ENCODE results near the gene XPR1. TPM values are rescaled to one million over a fixed set of nuclear protein-coding genes. Genes with fewer than 3 reads are reported as not detected.
"Not testable (repeated sequence)": the region's sequence is repeated elsewhere in the genome, so short reads cannot be mapped to it uniquely, and the experiment has no call there.

The XPR1 gene
- total RNA-seq, 2 experiments from 2014 or later, result 19.9 to 20.5 TPM

DNA sequence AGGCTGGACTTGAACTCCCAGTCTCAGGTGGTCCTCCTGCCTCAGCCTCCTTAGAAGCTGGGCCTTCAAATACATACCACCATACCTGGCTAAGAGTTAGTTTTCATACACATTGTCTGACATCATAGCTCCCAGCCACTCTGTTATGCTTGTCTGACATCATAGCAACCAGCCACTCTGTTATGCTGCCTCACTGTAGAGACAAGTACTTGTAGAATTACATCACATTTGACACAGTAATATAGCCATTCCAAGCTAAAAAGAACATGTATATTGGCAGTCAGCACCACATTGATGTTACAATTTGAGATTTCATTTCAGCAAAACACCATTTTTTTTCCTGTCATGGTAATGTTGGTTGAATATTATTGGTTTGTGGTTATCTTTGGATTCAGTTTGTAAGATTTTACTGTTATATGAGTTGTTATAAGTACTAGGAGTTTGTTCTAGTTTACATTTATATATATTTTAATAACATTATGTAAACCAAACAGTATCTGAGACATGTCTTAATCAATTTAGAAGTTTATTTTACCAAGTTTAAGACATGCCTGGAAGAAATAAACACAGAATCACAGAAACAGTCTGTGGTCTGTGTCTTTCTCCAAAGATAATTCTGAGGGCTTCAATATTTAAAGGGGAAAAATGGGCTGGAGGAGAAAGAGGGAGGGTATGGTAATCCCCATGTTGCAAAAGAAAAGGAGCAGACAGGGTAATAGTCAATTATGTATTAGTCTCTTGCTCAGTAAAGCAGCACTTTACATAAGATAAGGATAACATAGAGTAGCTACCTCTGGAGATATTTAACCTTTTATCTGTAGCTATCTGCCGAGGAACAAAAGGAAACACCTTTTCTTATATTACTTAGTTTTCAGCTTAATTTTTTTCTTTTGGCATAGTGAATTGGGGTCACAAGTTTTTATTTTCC, 43.0 kb downstream of the XPR1 start:
- no peak overlapping the region for H3K27ac Mint-ChIP-seq
- H3K4me1 Mint-ChIP-seq, result peaks cover 4% of the 10 kb centered on the region

DNA sequence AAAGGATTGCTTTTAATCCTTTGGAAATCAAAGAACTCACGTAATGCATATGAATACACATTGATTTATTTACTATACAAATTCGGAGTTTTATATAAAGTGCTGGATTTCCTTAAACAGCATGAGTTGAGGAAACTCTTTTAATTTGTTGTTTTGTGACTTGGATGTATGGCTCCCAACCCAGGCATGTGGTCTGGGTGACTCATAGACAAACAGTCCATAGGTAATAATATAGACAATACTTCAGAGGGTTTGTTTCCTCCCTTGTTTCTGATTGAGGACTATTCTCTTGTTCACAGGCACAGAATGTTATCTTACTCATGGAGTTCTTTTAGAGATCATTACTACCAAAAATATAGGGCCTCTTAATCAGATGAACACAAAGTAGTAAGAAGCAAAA, 43.8 kb downstream of the XPR1 start:
- Mint-ChIP-seq H3K4me1 (peaks cover 2% of the 10 kb centered on the region), H3K4me3 (no peak overlapping the region), H3K9me3 (peaks cover 13% of the 10 kb centered on the region), H3K27ac (no peak overlapping the region), H3K27me3 (no peaks in the 10 kb centered on the region), H3K36me3 (ENCODE audit: low read depth) (peaks cover 16% of the 10 kb centered on the region)
- ChIA-PET CTCF (no interaction called here), POLR2A (no interaction called here)
- no peak for DNase-seq

More for the DNA sequence above, 43.0 kb downstream of the XPR1 start:
- Mint-ChIP-seq H3K36me3 (ENCODE audit: low read depth) (peaks cover 18% of the 10 kb centered on the region), H3K4me3 (no peak overlapping the region), H3K27me3 (no peaks in the 10 kb centered on the region), H3K9me3 (peaks cover 14% of the 10 kb centered on the region)
- POLR2A ChIA-PET, result no interaction called here
- CTCF ChIA-PET, result no interaction called here
- no peak for DNase-seq

- ChIA-PET POLR2A (no interaction called here), CTCF (no interaction called here)
- no peaks in the 10 kb centered on the region for H3K27me3 Mint-ChIP-seq
- H3K27ac Mint-ChIP-seq, result no peak overlapping the region
- peaks cover 20% of the 10 kb centered on the region for H3K36me3 Mint-ChIP-seq (ENCODE audit: low read depth)
- H3K9me3 Mint-ChIP-seq, result peaks cover 10% of the 10 kb centered on the region
- no peaks in the 10 kb centered on the region for H3K4me1 Mint-ChIP-seq
- DNase-seq, result no peak
- no peak overlapping the region for H3K4me3 Mint-ChIP-seq
Observed at GRCh38 chr1:180680558-180681144, 48.8 kb downstream of the XPR1 start.

DNA sequence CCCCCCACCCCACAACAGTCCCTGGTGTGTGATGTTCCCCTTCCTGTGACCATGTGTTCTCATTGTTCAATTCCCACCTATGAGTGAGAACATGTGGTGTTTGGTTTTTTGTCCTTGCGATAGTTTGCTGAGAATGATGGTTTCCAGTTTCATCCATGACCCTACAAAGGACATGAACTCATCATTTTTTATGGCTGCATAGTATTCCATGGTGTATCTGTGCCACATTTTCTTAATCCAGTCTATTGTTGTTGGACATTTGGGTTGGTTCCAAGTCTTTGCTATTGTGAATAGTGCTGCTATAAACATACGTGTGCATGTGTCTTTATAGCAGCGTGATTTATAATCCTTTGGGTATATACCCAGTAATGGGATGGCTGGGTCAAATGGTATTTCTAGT, 51.3 kb downstream of the XPR1 start:
- H3K27ac Mint-ChIP-seq, POLR2A ChIA-PET, CTCF ChIA-PET, H3K27me3 Mint-ChIP-seq, DNase-seq, H3K4me1 Mint-ChIP-seq, H3K4me3 Mint-ChIP-seq: not testable (repeated sequence)
- Mint-ChIP-seq H3K36me3 (ENCODE audit: low read depth) (peaks cover 25% of the 10 kb centered on the region), H3K9me3 (peaks cover 11% of the 10 kb centered on the region)

GRCh38 chr1:180691322-180691913, 59.6 kb downstream of the XPR1 start:
- H3K27ac Mint-ChIP-seq, result no peak overlapping the region
- no peak for DNase-seq
- POLR2A ChIA-PET, result no interaction called here

GRCh38 chr1:180693564-180694244, 61.9 kb downstream of the XPR1 start:
- Mint-ChIP-seq H3K36me3 (ENCODE audit: low read depth) (peaks cover 23% of the 10 kb centered on the region), H3K27ac (no peak overlapping the region), H3K4me1 (peaks cover 2% of the 10 kb centered on the region), H3K9me3 (peaks cover 25% of the 10 kb centered on the region), H3K4me3 (no peak overlapping the region), H3K27me3 (no peaks in the 10 kb centered on the region)
- CTCF ChIA-PET, result interaction anchor here (0.7 kb wide), 1 partner anchor 1626 kb away, joined by 3 read pairs; no protein-coding TSS in a partner anchor
- no peak for DNase-seq
- POLR2A ChIA-PET, result no interaction called here

More at GRCh38 chr1:180691322-180691913, 59.6 kb downstream of the XPR1 start:
- peaks cover 8% of the 10 kb centered on the region for H3K36me3 Mint-ChIP-seq (ENCODE audit: low read depth)
- H3K4me3 Mint-ChIP-seq, result no peak overlapping the region
- CTCF ChIA-PET, result no interaction called here
- no peaks in the 10 kb centered on the region for H3K4me1 Mint-ChIP-seq
- no peaks in the 10 kb centered on the region for H3K27me3 Mint-ChIP-seq
- peaks cover 6% of the 10 kb centered on the region for H3K9me3 Mint-ChIP-seq

- CTCF ChIA-PET, result no interaction called here
- Mint-ChIP-seq H3K27ac (no peak overlapping the region), H3K36me3 (ENCODE audit: low read depth) (peaks cover 25% of the 10 kb centered on the region), H3K4me3 (no peak overlapping the region), H3K9me3 (peaks cover 27% of the 10 kb centered on the region), H3K4me1 (peaks cover 2% of the 10 kb centered on the region), H3K27me3 (no peaks in the 10 kb centered on the region)
- DNase-seq, result no peak
- POLR2A ChIA-PET, result no interaction called here
Observed at GRCh38 chr1:180695282-180695681, 63.5 kb downstream of the XPR1 start.

DNA sequence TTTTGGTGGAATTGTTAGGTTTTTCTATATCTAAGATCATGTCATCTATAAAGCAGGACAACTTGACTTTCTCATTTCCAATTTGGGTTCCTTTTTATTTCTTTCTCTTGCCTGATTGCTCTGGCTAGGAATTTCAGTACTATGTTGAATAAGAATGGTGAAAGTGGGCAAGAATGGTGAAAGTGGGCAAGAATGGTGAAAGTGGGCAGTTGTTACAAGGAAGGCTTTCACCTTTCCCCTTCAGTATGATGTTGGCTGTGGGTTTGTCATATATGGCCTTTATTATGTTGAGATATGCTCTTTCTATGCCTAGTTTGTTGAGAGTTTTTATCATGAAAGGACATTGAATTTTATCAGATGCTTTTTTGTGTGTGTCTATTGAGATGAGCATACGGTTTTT, 64.5 kb downstream of the XPR1 start:
- DNase-seq, result no peak
- Mint-ChIP-seq H3K36me3 (ENCODE audit: low read depth) (peaks cover 25% of the 10 kb centered on the region), H3K4me3 (no peak overlapping the region), H3K27ac (no peak overlapping the region), H3K4me1 (peaks cover 2% of the 10 kb centered on the region), H3K27me3 (no peaks in the 10 kb centered on the region), H3K9me3 (peaks cover 27% of the 10 kb centered on the region)
- ChIA-PET CTCF (no interaction called here), POLR2A (no interaction called here)

DNA sequence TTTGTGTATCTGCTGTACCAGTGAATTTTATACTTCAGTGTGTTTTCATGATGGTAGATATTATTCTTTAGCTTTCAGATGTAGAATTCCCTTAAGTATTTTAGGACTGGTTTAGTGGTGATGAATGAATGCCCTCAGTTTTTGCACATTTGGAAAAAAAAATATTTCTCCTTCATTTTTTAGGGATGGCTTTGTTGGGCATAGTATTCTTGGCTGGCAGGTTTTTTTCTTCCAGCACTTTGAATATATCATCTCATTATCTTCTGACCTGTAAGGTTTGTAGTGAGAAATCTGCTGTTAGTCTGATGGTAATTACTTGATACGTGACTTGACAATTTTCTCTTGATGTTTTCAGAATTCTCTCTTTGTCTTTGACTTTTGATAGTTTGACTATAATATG, 66.8 kb downstream of the XPR1 start:
- ChIA-PET CTCF (no interaction called here), POLR2A (no interaction called here)
- Mint-ChIP-seq H3K4me1 (peaks cover 2% of the 10 kb centered on the region), H3K36me3 (ENCODE audit: low read depth) (peaks cover 31% of the 10 kb centered on the region), H3K27ac (no peak overlapping the region), H3K4me3 (no peak overlapping the region), H3K27me3 (no peaks in the 10 kb centered on the region), H3K9me3 (peaks cover 30% of the 10 kb centered on the region)
- no peak for DNase-seq

DNA sequence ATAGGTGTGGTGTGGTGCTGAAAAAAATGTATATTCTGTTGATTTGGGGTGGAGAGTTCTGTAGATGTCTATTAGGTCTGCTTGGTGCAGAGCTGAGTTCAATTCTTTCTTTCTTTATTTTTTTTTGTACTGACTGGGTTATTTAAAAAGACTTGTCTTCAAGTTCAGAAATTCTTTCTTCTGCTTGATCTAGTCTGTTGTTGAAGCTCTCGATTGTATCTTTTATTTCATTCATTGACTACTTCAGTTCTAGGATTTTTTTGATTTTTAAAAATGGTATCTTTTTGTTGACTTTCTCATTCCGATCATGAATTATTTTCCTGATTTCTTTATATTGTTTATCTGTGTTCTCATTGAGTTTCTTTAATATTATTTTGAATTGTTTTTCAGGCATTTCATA, 70.6 kb downstream of the XPR1 start:
- DNase-seq, CTCF ChIA-PET, H3K4me3 Mint-ChIP-seq, POLR2A ChIA-PET, H3K4me1 Mint-ChIP-seq, H3K27ac Mint-ChIP-seq, H3K27me3 Mint-ChIP-seq: not testable (repeated sequence)
- peaks cover 16% of the 10 kb centered on the region for H3K36me3 Mint-ChIP-seq (ENCODE audit: low read depth)
- H3K9me3 Mint-ChIP-seq, result peaks cover 17% of the 10 kb centered on the region

DNA sequence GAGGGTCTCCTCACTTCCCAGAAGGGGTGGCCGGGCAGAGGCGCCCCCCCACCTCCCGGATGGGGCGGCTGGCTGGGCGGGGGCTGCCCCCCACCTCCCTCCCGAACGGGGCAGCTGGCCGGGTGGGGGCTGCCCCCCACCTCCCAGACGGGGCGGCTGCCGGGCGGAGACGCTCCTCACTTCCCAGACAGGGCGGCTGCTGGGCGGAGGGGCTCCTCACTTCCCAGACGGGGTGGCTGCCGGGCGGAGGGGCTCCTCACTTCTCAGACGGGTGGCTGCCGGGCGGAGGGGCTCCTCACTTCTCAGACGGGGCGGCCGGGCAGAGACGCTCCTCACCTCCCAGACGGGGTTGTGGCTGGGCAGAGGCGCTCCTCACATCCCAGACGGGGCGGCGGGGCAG, 78.9 kb downstream of the XPR1 start:
- H3K27ac Mint-ChIP-seq; POLR2A ChIA-PET; CTCF ChIA-PET; H3K4me3 Mint-ChIP-seq; DNase-seq; H3K4me1 Mint-ChIP-seq; H3K36me3 Mint-ChIP-seq (ENCODE audit: low read depth); H3K27me3 Mint-ChIP-seq: not testable (repeated sequence)
- H3K9me3 Mint-ChIP-seq, result peaks cover 15% of the 10 kb centered on the region

DNA sequence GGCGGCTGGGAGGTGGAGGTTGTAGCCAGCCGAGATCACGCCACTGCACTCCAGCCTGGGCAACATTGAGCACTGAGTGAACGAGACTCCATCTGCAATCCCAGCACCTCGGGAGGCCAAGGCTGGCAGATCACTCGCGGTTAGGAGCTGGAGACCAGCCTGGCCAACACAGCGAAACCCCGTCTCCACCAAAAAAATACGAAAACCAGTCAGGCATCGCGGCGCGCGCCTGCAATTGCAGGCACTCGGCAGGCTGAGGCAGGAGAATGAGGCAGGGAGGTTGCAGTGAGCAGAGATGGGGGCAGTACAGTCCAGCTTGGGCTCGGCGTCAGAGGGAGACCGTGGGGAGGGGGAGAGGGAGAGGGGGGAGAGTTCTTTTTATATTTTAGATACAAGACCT, 79.4 kb downstream of the XPR1 start:
- DNase-seq; H3K36me3 Mint-ChIP-seq (ENCODE audit: low read depth); H3K4me3 Mint-ChIP-seq; H3K4me1 Mint-ChIP-seq; POLR2A ChIA-PET; H3K27me3 Mint-ChIP-seq; CTCF ChIA-PET; H3K27ac Mint-ChIP-seq: not testable (repeated sequence)
- H3K9me3 Mint-ChIP-seq, result peaks cover 15% of the 10 kb centered on the region

GRCh38 chr1:180720753-180721152, 88.9 kb downstream of the XPR1 start:
- CTCF ChIA-PET, result no interaction called here
- Mint-ChIP-seq H3K27me3 (no peaks in the 10 kb centered on the region), H3K4me1 (no peaks in the 10 kb centered on the region), H3K4me3 (no peak overlapping the region), H3K27ac (no peak overlapping the region), H3K9me3 (no peaks in the 10 kb centered on the region), H3K36me3 (ENCODE audit: low read depth) (no peaks in the 10 kb centered on the region)
- POLR2A ChIA-PET, result no interaction called here
- DNase-seq, result no peak

Measured in activated CD4-positive, alpha-beta memory T cell treated with anti-CD3 and anti-CD28 coated beads, Interleukin-2, amount 10 ng/mL, durations not matched to agents 7 days and 5 days (primary cell).